SHP77 treated with DMSO at 0.1 percent for 48 hours (cell line): ENCODE data around the gene CNTN4.

Experiments
- DNase-seq: peaks from one replicate; lab custom pipeline; 2025; lab: John Stamatoyannopoulos, UW

CNTN4 gene

GRCh38 chr3:2268779-2269178, 170.1 kb downstream of the CNTN4 start:
- DNase-seq, result no peak

DNA sequence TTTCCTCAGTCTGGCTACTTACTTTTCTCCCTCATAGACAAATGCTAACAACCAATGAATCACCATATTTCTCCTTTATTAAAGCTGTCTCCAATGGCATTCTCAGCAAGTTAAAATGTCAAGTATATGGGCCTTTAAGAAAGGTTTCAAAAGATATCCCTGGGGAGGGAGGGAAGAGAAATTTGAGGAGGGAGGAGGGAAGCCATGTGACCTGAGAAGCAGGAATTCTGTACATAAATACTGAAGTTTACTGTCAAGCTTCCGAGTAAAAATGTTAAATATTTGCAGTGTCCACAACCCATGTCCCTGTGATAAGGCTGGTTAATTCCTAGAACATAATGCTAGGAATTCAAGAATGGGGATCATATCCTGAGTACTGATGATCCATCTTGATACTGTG, 175.9 kb downstream of the CNTN4 start:
- DNase-seq, result no peak

GRCh38 chr3:2283818-2284217, 185.2 kb downstream of the CNTN4 start:
- DNase-seq, result no peak

- no peak for DNase-seq
Observed at GRCh38 chr3:2300938-2301337, 202.3 kb downstream of the CNTN4 start.

- DNase-seq, result no peak
Observed at GRCh38 chr3:2301361-2301760, 202.7 kb downstream of the CNTN4 start.

- DNase-seq, result no peak
Observed at GRCh38 chr3:2303566-2303965, 204.9 kb downstream of the CNTN4 start.

- no peak for DNase-seq
Observed at GRCh38 chr3:2311022-2311421, 212.4 kb downstream of the CNTN4 start.

GRCh38 chr3:2317521-2317920, 218.9 kb downstream of the CNTN4 start:
- DNase-seq, result no peak

DNA sequence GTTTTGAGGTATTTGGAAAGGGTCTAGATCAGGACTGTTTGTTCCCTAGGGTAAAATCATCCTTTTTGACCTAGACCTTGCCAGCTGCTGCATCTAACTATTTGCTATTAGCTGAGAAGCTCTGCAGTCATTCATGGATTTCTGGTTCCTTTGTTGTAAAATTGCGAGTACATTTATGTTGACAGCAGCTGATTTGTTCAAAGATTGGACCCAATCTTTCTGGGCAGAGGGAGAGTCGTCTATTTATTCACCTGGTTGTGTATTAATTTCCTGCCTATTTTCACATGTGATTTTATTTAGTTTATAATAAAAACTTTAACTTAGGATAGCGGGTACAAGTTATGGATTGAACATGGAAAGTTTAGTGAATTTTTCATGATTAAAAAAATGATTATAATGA, 236.3 kb downstream of the CNTN4 start:
- DNase-seq, result no peak

GRCh38 chr3:2343031-2343682, 244.5 kb downstream of the CNTN4 start:
- DNase-seq, result no peak

- no peak for DNase-seq
Observed at GRCh38 chr3:2352134-2352762, 253.6 kb downstream of the CNTN4 start.

DNA sequence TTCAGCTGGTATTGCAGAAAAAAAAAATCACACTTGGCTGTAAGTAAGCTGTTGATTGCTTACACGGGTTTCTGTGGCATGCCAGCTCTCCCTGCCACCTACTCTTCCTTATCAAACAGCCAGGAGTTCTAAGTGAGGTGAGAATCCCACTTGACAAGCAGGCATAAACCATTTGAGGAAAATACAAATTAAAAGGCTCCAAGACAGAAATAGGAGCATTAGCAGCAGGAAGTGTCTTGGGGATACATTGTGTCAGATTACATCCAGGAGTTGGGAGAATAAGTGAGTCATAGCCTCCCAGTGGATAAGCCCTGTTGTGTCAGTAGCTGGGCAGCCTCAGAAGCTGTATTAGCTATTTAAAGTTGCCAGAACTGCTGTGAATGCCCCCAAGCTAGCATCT, 256.0 kb downstream of the CNTN4 start:
- DNase-seq, result no peak

GRCh38 chr3:2356298-2356950, 257.8 kb downstream of the CNTN4 start:
- DNase-seq, result no peak

GRCh38 chr3:2360815-2361214, 262.1 kb downstream of the CNTN4 start:
- DNase-seq, result no peak

- no peak for DNase-seq
Observed at GRCh38 chr3:2362122-2362521, 263.5 kb downstream of the CNTN4 start.

GRCh38 chr3:2363854-2364253, 265.2 kb downstream of the CNTN4 start:
- no peak for DNase-seq

GRCh38 chr3:2370317-2370716, 271.7 kb downstream of the CNTN4 start:
- DNase-seq, result no peak

DNA sequence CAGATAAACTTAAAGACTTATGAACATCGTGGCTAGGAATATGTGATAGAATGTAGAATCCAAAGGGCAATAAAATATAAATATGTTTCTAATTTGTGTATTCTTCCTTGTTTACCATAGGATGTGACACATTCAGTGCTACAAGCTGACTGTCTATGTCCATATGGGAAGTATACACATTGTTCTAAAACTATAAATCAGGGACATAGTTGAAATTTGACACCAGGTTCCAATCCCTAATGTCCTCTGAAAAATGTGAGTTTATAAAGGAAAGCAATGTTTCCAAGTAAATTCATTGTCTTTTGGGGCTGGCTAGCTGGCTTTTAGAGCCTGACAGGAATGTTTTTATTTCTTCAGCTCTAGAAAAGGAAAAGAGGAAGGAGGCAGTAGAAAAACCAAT, 273.6 kb downstream of the CNTN4 start:
- no peak for DNase-seq

GRCh38 chr3:2375376-2375775, 276.7 kb downstream of the CNTN4 start:
- no peak for DNase-seq

- DNase-seq, result no peak
Observed at GRCh38 chr3:2377281-2377680, 278.6 kb downstream of the CNTN4 start.

- no peak for DNase-seq
Observed at GRCh38 chr3:2390926-2391532, 292.4 kb downstream of the CNTN4 start.

DNA sequence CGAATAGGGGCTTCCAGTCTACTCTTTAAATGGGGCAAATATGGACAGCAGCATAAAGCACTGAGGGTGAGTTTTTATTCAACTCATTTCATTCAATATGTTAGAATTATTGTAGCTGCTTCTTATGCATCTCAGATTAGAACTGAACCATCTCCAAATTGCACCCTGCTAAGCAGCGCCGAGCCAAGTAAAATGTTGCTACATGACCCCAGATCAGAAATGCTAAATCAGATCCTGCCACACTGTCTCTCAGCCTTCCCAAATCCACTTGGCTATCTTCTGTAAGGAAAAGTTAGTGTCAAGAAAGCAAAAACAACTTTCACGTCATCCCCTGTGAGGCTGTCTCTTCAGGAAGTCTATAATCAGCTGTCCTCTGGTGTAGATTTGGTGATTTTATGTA, 293.2 kb downstream of the CNTN4 start:
- no peak for DNase-seq

GRCh38 chr3:2392981-2393380, 294.3 kb downstream of the CNTN4 start:
- no peak for DNase-seq
